Measurements from ENCODE around the gene RORC. TPM values are rescaled to one million over a fixed set of nuclear protein-coding genes. Genes with fewer than 3 reads are reported as not detected.
A peak's percentile ranks its signal among the peaks of the same experiment; 100 is the strongest.

The RORC gene
- total RNA-seq, 4 donors from 2014 or later: 29.0 to 73.8 (median 43.0) TPM

GRCh38 chr1:151854658-151855057, 23.1 kb upstream of the RORC start:
- peaks cover 45% of the 10 kb centered on the region for H3K4me1 ChIP-seq
- H3K4me3 ChIP-seq: no peak overlapping the region
- no peak for TF ChIP-seq POLR2AphosphoS5 (IDR thresholded peaks at IDR 0.05)
- TF ChIP-seq CTCF (IDR thresholded peaks at IDR 0.05): no peak
- no peak for TF ChIP-seq EP300 (IDR thresholded peaks at IDR 0.05)
- TF ChIP-seq POLR2A (IDR thresholded peaks at IDR 0.05): no peak
- peak in 1 of 2 donors; percentile 54 for DNase-seq (ENCODE audit: low spot score in 2 of 2)
- no peaks in the 10 kb centered on the region for H3K27me3 ChIP-seq
- H3K27ac ChIP-seq: no peak overlapping the region
- 61% methylated on average over 7 of the region's 7 CpGs for WGBS
- no peaks in the 10 kb centered on the region for H3K36me3 ChIP-seq
- no peaks in the 10 kb centered on the region for H3K9me3 ChIP-seq

GRCh38 chr1:151853411-151853943, 21.9 kb upstream of the RORC start, which contains the start of gene THEM5:
Gene THEM5, minus strand, starts transcription at chr1:151853712. Its CDS starts 147 bp downstream, at chr1:151853565.
- 40% methylated on average over 5 of the region's 5 CpGs for WGBS
- peak in 1 of 2 donors; percentile 78 for DNase-seq (ENCODE audit: low spot score in 2 of 2)

GRCh38 chr1:151852733-151853132, 21.1 kb upstream of the RORC start:
- H3K4me3 ChIP-seq: no peak overlapping the region
- peak overlapping the region; percentile 15 for H3K27ac ChIP-seq
- no peaks in the 10 kb centered on the region for H3K36me3 ChIP-seq
- no peaks in the 10 kb centered on the region for H3K27me3 ChIP-seq
- no peaks in the 10 kb centered on the region for H3K9me3 ChIP-seq
- peaks cover 49% of the 10 kb centered on the region for H3K4me1 ChIP-seq
- no peak for TF ChIP-seq EP300 (IDR thresholded peaks at IDR 0.05)
- TF ChIP-seq POLR2AphosphoS5 (IDR thresholded peaks at IDR 0.05): no peak
- WGBS: 83% methylated on average over 1 of the region's 4 CpGs
- DNase-seq (ENCODE audit: low spot score in 2 of 2): peak in 1 of 2 donors; percentile 35

More at GRCh38 chr1:151853411-151853943, 21.9 kb upstream of the RORC start, which contains the start of gene THEM5:
- Histone ChIP-seq H3K36me3 (no peaks in the 10 kb centered on the region), H3K4me1 (peaks cover 50% of the 10 kb centered on the region), H3K4me3 (no peak within 1 kb of the TSS), H3K9me3 (no peaks in the 10 kb centered on the region), H3K27me3 (no peaks in the 10 kb centered on the region), H3K27ac (peak within 1 kb of the TSS; percentile 15)
- TF ChIP-seq CTCF (IDR thresholded peaks at IDR 0.05): no peak
- no peak for TF ChIP-seq POLR2AphosphoS5 (IDR thresholded peaks at IDR 0.05)
- TF ChIP-seq POLR2A (IDR thresholded peaks at IDR 0.05): no peak
- TF ChIP-seq EP300 (IDR thresholded peaks at IDR 0.05): no peak

- TF ChIP-seq EP300 (IDR thresholded peaks at IDR 0.05): no peak
- no peak for TF ChIP-seq POLR2A (IDR thresholded peaks at IDR 0.05)
- TF ChIP-seq POLR2AphosphoS5 (IDR thresholded peaks at IDR 0.05): no peak
- no peak for TF ChIP-seq CTCF (IDR thresholded peaks at IDR 0.05)
- peak in 1 of 2 donors; percentile 76 for DNase-seq (ENCODE audit: low spot score in 2 of 2)
- Histone ChIP-seq H3K4me3 (no peak overlapping the region), H3K4me1 (peaks cover 48% of the 10 kb centered on the region), H3K9me3 (no peaks in the 10 kb centered on the region), H3K27ac (peak overlapping the region; percentile 11), H3K36me3 (no peaks in the 10 kb centered on the region), H3K27me3 (no peaks in the 10 kb centered on the region)
- WGBS: 62% methylated on average over 8 of the region's 8 CpGs
These were observed 20.3 kb upstream of the RORC start for GRCh38 chr1:151851886-151852285.

GRCh38 chr1:151849871-151850270, 18.3 kb upstream of the RORC start:
- Histone ChIP-seq H3K9me3 (no peaks in the 10 kb centered on the region), H3K36me3 (no peaks in the 10 kb centered on the region), H3K4me1 (peaks cover 39% of the 10 kb centered on the region), H3K4me3 (no peak overlapping the region), H3K27me3 (no peaks in the 10 kb centered on the region), H3K27ac (no peak overlapping the region)
- DNase-seq (ENCODE audit: low spot score in 2 of 2): no peak
- TF ChIP-seq EP300 (IDR thresholded peaks at IDR 0.05) (no peak), CTCF (IDR thresholded peaks at IDR 0.05) (no peak)

- Histone ChIP-seq H3K36me3 (no peaks in the 10 kb centered on the region), H3K4me3 (no peak overlapping the region), H3K27ac (peak overlapping the region; percentile 41), H3K4me1 (peaks cover 37% of the 10 kb centered on the region), H3K27me3 (no peaks in the 10 kb centered on the region), H3K9me3 (no peaks in the 10 kb centered on the region)
- no peak for TF ChIP-seq EP300 (IDR thresholded peaks at IDR 0.05)
- no peak for TF ChIP-seq POLR2A (IDR thresholded peaks at IDR 0.05)
- TF ChIP-seq POLR2AphosphoS5 (IDR thresholded peaks at IDR 0.05): no peak
- no peak for TF ChIP-seq CTCF (IDR thresholded peaks at IDR 0.05)
- 30% methylated on average over 3 of the region's 3 CpGs for WGBS
- no peak for DNase-seq (ENCODE audit: low spot score in 2 of 2)
These were observed 17.5 kb upstream of the RORC start for GRCh38 chr1:151849126-151849525.
